Naive thymus-derived CD4-positive, alpha-beta T cell (primary cell): ENCODE measurements around the gene TMA7B. TPM values are rescaled to one million over a fixed set of nuclear protein-coding genes. Genes with fewer than 3 reads are reported as not detected.

ENCODE experiments used
- ATAC-seq: fragments of 150-1000 bp; cut with Tn5 transposase; 2 replicates; pipeline ENCODE4 v1.10.0; 2021; ENCODE audit warnings: mild to moderate bottlenecking, moderate library complexity
- CTCF ChIA-PET: fragments of 350-600 bp; sonication (Branson Sonifier 250); formaldehyde crosslinking; loops from one replicate; lab custom pipeline; 2021; ENCODE audit warnings: antibody characterized with exemption; lab: Charles Lee
- POLR2A ChIA-PET: fragments of 350-600 bp; sonication (Branson Sonifier 250); formaldehyde crosslinking; loops from one replicate; lab custom pipeline; 2021; ENCODE audit warnings: antibody characterized with exemption, inconsistent platforms; lab: Charles Lee
- DNase-seq, 9 donors: peaks; one replicate each; pipeline versions ENCODE4 v3.0.0 to v3.0.0-alpha.2; 2020 to 2022; ENCODE audit warnings: mixed read lengths in 1 of 9
- H3K27ac ChIP-seq: one replicate; pipeline ENCODE4 v1.7.0; 2013; ENCODE audit warnings: mild to moderate bottlenecking, low read depth, low read length, moderate library complexity
- H3K27me3 ChIP-seq, 2 donors: one replicate each; pipeline ENCODE4 v1.7.0; 2013; ENCODE audit warnings: low read length in 2 of 2, mild to moderate bottlenecking in 2 of 2, moderate library complexity in 2 of 2; ENCODE audit not compliant: control insufficient read depth in 2 of 2, insufficient read depth in 2 of 2
- H3K36me3 ChIP-seq, 3 experiments: 1 replicate in 2 of 3; 2 replicates in 1 of 3; pipeline ENCODE4 v1.7.0; 2013; ENCODE audit warnings: low read length in 3 of 3, mild to moderate bottlenecking in 3 of 3, moderate library complexity in 1 of 3; ENCODE audit not compliant: insufficient read depth in 3 of 3, control insufficient read depth in 2 of 3
- H3K4me1 ChIP-seq, 2 donors: one replicate each; pipeline ENCODE4 v1.7.0; 2013; ENCODE audit warnings: low read length in 2 of 2, mild to moderate bottlenecking in 2 of 2, moderate library complexity in 1 of 2; ENCODE audit not compliant: control insufficient read depth in 2 of 2, insufficient read depth in 2 of 2
- H3K4me3 ChIP-seq: 2 replicates; pipeline ENCODE4 v1.7.0; 2013; ENCODE audit warnings: mild to moderate bottlenecking, low read length
- H3K9me3 ChIP-seq, 3 experiments: 1 replicate in 2 of 3; 2 replicates in 1 of 3; pipeline ENCODE4 v1.7.0; 2013; ENCODE audit warnings: low read length in 3 of 3; ENCODE audit not compliant: control insufficient read depth in 2 of 3
- H3K27ac Mint-ChIP-seq, 9 donors: one replicate each; pipeline ENCODE4 v1.8.0; 2020 to 2022; ENCODE audit warnings: mixed read lengths in 9 of 9, mild to moderate bottlenecking in 8 of 9, moderate library complexity in 5 of 9, inconsistent platforms in 2 of 9
- H3K27me3 Mint-ChIP-seq, 5 donors: one replicate each; pipeline ENCODE4 v1.8.0; 2021 to 2022; ENCODE audit warnings: mixed read lengths in 5 of 5, mild to moderate bottlenecking in 1 of 5
- H3K36me3 Mint-ChIP-seq, 5 donors: one replicate each; pipeline ENCODE4 v1.8.0; 2020 to 2022; ENCODE audit warnings: mixed read lengths in 5 of 5, mild to moderate bottlenecking in 3 of 5, inconsistent platforms in 1 of 5
- H3K4me1 Mint-ChIP-seq, 7 donors: one replicate each; pipeline ENCODE4 v1.8.0; 2020 to 2022; ENCODE audit warnings: mixed read lengths in 7 of 7, mild to moderate bottlenecking in 3 of 7, inconsistent platforms in 1 of 7
- H3K4me3 Mint-ChIP-seq, 10 donors: one replicate each; pipeline ENCODE4 v1.8.0; 2020 to 2022; ENCODE audit warnings: mild to moderate bottlenecking in 10 of 10, mixed read lengths in 10 of 10, moderate library complexity in 6 of 10, inconsistent platforms in 2 of 10
- H3K9me3 Mint-ChIP-seq, 11 donors: one replicate each; pipeline ENCODE4 v1.8.0; 2020 to 2022; ENCODE audit warnings: mixed read lengths in 11 of 11, mild to moderate bottlenecking in 4 of 11, inconsistent platforms in 1 of 11, moderate library complexity in 1 of 11
- intact Hi-C, 2 donors: fragments of 100-400 bp; cut with micrococcal nuclease; formaldehyde crosslinking; loops; one replicate each; pipeline ENCODE4 v1.15.1; 2023
- polyA plus RNA-seq, 2 donors: library from polyadenylated mRNA; unstranded; fragments of 300-500 nt; fragmentation: Illumina TruSeq; gene quantifications; one replicate each; pipeline ENCODE4 v1.2.3, GENCODE V29; 2021
- total RNA-seq, 6 experiments: library from RNA in 5 of 6; stranded (reverse) in 5 of 6; gene quantifications; 1 replicate in 5 of 6; 2 replicates in 1 of 6; pipeline ENCODE4 v1.2.3 and lab custom pipeline; 2021 to 2026

Gene TMA7B
- total and polyA plus RNA-seq, 7 experiments from 2014 or later, result 2.6 to 12.8 (median 9.2) TPM

DNA sequence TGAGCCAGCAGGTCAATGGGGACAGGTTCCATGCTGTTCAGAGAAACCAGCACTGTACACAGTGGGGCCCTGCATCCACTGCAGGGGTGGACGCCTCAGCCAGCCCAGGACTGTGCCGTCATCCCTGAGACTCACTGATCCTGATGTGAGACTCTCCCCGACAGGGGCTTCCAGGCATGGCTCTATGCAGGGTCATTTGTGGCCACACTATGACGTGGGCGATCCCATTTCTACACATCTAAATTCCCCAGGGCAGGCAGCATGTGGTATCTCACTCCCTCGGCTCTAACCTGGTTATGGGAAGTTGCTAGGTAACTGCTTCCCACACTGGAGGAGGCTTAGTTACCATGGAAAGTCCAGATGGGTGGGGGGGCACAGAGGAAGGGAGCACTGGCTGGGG is 20.4 kb downstream of the TMA7B start:
- H3K27ac ChIP-seq, result peak overlapping the region; percentile 45
- peaks cover 12 to 53% (median 34%) of the 10 kb centered on the region in 7 donors for H3K4me1 Mint-ChIP-seq

DNA sequence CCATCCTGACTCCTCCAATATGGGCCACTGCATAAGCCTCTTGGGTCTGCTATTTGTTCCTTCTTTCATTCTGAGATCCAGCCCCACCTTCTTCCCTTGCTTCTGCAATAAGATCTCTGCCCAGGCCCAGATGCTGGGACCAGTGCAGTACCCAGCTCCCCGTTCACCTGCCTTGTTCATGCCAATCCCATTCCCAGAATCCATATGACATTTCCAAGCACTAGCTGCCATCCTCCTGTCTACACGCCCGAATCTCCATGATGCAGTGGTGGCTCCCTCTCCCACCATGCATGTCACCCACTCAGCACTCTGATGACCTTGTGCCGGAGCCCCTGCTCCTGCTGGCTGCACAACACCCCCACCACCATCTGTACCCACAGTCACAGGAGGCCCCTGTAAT is 23.1 kb downstream of the TMA7B start:
- ChIA-PET CTCF (no interaction called here), POLR2A (interaction anchor here (0.6 to 2.1 kb wide), 6 partner anchors 10 to 1492 kb away, joined by 3 to 7 read pairs (median 4); no protein-coding TSS in a partner anchor)
- H3K27me3 ChIP-seq, result no peaks in the 10 kb centered on the region
- no peak overlapping the region for H3K27ac ChIP-seq
- peaks cover 0 to 23% of the 10 kb centered on the region in 2 donors for H3K4me1 ChIP-seq
- H3K9me3 ChIP-seq, result no peaks in the 10 kb centered on the region
- peaks cover 0 to 16% (median 0%) of the 10 kb centered on the region in 11 donors for H3K9me3 Mint-ChIP-seq
- H3K36me3 ChIP-seq, result no peaks in the 10 kb centered on the region
- peaks cover 0 to 2% (median 0%) of the 10 kb centered on the region in 5 donors for H3K27me3 Mint-ChIP-seq
- intact Hi-C loops, result no loop called here
- H3K4me3 ChIP-seq, result no peak overlapping the region
- H3K4me1 Mint-ChIP-seq, result peaks cover 17 to 63% (median 39%) of the 10 kb centered on the region in 7 donors
- ATAC-seq, result no peak
- H3K36me3 Mint-ChIP-seq, result peaks cover 0 to 8% (median 0%) of the 10 kb centered on the region in 5 donors
- DNase-seq, result no peak
- peak overlapping the region in 5 of 10 donors; percentile 9 to 58 (median 33) for H3K4me3 Mint-ChIP-seq
- H3K27ac Mint-ChIP-seq, result peak overlapping the region in 7 of 9 donors; percentile 14 to 86 (median 67)

More for the DNA sequence above, 20.4 kb downstream of the TMA7B start:
- H3K4me1 ChIP-seq, result peaks cover 0 to 19% of the 10 kb centered on the region in 2 donors
- Mint-ChIP-seq H3K4me3 (peak overlapping the region in 4 of 10 donors; percentile 23 to 60 (median 43)), H3K9me3 (peaks cover 0 to 10% (median 0%) of the 10 kb centered on the region in 11 donors), H3K36me3 (peaks cover 0 to 27% (median 7%) of the 10 kb centered on the region in 5 donors), H3K27ac (peak overlapping the region in 8 of 9 donors; percentile 75 to 94 (median 86)), H3K27me3 (peaks cover 0 to 2% (median 0%) of the 10 kb centered on the region in 5 donors)
- ChIA-PET CTCF (no interaction called here), POLR2A (interaction anchor here (1.0 to 1.1 kb wide), 2 partner anchors 11 to 224 kb away, joined by 3 read pairs; no protein-coding TSS in a partner anchor)
- no peak overlapping the region for H3K4me3 ChIP-seq
- DNase-seq (no peak), ATAC-seq (no peak)
- peaks cover 0 to 3% (median 0%) of the 10 kb centered on the region in 3 experiments for H3K36me3 ChIP-seq
- no peaks in the 10 kb centered on the region for H3K27me3 ChIP-seq
- no peaks in the 10 kb centered on the region for H3K9me3 ChIP-seq
- intact Hi-C loops, result no loop called here

DNA sequence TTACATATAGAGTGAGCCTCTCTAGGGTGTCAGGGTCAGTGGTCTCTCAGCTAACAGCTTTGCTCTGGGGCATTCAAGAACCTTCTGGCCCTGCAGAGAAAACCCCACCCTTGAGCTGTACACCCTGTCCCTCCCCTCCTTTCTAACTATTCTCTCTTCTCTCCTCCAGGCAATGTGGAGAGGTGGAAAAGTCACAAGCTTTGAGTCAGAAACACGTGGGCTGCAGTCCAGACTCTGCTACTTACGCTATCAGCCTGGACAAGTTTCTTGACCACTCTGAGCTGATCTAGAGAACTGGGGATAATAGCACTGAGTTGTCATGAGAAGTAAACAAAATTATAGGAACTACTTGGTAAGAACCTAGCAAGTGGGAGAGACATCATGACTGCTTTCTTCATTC is 23.8 kb downstream of the TMA7B start:
- H3K27ac Mint-ChIP-seq, result peak overlapping the region in 7 of 9 donors; percentile 14 to 86 (median 69)
- no peak for ATAC-seq

DNA sequence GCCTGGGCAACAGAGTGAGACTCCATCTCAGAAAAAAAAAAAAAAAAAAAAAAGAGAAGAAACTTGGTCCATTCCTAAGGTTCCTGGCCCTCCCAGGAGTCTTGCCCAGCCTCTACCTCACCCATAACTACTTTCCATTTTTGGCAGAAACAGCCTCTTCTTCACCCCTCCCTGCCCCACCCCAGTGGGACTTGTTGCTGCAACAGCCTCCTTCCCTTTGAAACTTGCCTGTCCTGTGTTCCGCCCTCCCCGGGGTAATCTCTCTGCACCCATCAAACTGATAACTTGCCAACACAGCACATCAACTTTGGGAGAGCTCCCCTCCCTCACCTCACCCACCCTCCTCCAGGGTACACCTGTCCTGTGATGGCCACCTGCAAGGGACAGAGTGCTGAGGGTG is 24.5 kb downstream of the TMA7B start:
- H3K27ac ChIP-seq, result no peak overlapping the region
- CTCF ChIA-PET, result interaction anchor here (0.6 kb wide), 1 partner anchor 73 kb away, joined by 3 read pairs; no protein-coding TSS in a partner anchor
- Mint-ChIP-seq H3K36me3 (peaks cover 0 to 4% (median 0%) of the 10 kb centered on the region in 5 donors), H3K9me3 (peaks cover 0 to 23% (median 0%) of the 10 kb centered on the region in 11 donors), H3K4me3 (peak overlapping the region in 1 of 10 donors; percentile 21), H3K4me1 (peaks cover 16 to 51% (median 29%) of the 10 kb centered on the region in 7 donors), H3K27ac (peak overlapping the region in 4 of 9 donors; percentile 34 to 40 (median 37)), H3K27me3 (peaks cover 0 to 10% (median 0%) of the 10 kb centered on the region in 5 donors)
- H3K4me3 ChIP-seq, result no peak overlapping the region
- H3K4me1 ChIP-seq, result peaks cover 0 to 23% of the 10 kb centered on the region in 2 donors
- no peaks in the 10 kb centered on the region for H3K27me3 ChIP-seq
- H3K9me3 ChIP-seq, result no peaks in the 10 kb centered on the region
- DNase-seq (no peak), ATAC-seq (no peak)
- intact Hi-C loops, result no loop called here
- no peaks in the 10 kb centered on the region for H3K36me3 ChIP-seq
- POLR2A ChIA-PET, result interaction anchor here (1.0 to 2.1 kb wide), 3 partner anchors 9 to 18 kb away, joined by 3 to 7 read pairs (median 4); no protein-coding TSS in a partner anchor

More for the DNA sequence above, 23.8 kb downstream of the TMA7B start:
- Mint-ChIP-seq H3K9me3 (peaks cover 0 to 17% (median 0%) of the 10 kb centered on the region in 11 donors), H3K4me1 (peaks cover 20 to 59% (median 36%) of the 10 kb centered on the region in 7 donors), H3K27me3 (peaks cover 0 to 6% (median 0%) of the 10 kb centered on the region in 5 donors), H3K36me3 (peaks cover 0 to 6% (median 0%) of the 10 kb centered on the region in 5 donors), H3K4me3 (peak overlapping the region in 2 of 10 donors; percentile 18 to 21)
- CTCF ChIA-PET, result no interaction called here
- no peak overlapping the region for H3K4me3 ChIP-seq
- H3K27ac ChIP-seq, result no peak overlapping the region
- POLR2A ChIA-PET, result interaction anchor here (0.6 to 2.1 kb wide), 5 partner anchors 10 to 63 kb away, joined by 3 to 7 read pairs (median 3); no protein-coding TSS in a partner anchor
- no peaks in the 10 kb centered on the region for H3K36me3 ChIP-seq
- no peaks in the 10 kb centered on the region for H3K9me3 ChIP-seq
- H3K4me1 ChIP-seq, result peaks cover 0 to 23% of the 10 kb centered on the region in 2 donors
- intact Hi-C loops, result no loop called here
- no peak for DNase-seq
- no peaks in the 10 kb centered on the region for H3K27me3 ChIP-seq

DNA sequence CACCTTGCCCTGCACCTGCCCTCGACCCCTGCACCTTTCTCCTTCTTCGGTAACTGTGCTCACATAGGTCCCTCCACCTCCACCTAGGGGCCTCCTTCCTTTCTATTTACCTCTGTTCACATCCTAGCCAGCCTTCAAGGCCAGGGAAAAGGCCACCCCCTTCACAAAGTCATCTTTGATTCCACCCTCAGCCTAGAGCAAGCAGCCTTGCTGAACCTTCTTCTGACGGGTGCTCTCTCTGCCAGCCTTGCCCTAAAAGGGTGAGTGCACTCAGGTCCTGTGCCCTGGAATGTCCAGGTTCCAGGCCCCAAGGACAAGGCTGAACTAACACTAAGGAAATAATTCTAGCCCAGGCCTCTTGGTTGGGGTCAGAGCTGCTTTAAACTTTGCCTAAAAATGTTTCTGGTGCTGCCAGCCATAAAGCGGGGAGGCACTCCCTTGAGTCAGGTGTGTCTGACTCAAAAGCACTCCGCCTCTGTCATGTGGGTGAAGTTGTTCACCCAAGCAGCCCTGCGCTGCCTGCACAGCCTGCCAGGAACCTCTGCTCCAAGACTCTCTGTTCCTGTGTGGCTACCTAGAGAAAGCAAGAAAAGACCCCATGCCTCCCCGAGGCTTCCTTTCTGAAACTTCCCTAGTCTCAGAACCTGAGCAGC is 25.3 kb downstream of the TMA7B start:
- Histone ChIP-seq H3K27ac (no peak overlapping the region), H3K27me3 (no peaks in the 10 kb centered on the region), H3K4me3 (no peak overlapping the region), H3K36me3 (no peaks in the 10 kb centered on the region), H3K9me3 (no peaks in the 10 kb centered on the region), H3K4me1 (peaks cover 0 to 16% of the 10 kb centered on the region in 2 donors)
- H3K36me3 Mint-ChIP-seq, result peaks cover 0 to 4% (median 0%) of the 10 kb centered on the region in 5 donors
- POLR2A ChIA-PET, result interaction anchor here (0.6 to 1.0 kb wide), 2 partner anchors 13 to 513 kb away, joined by 3 read pairs; no protein-coding TSS in a partner anchor
- H3K27ac Mint-ChIP-seq, result peak overlapping the region in 8 of 9 donors; percentile 32 to 92 (median 43)
- peak; percentile 63 for ATAC-seq
- H3K4me1 Mint-ChIP-seq, result peaks cover 10 to 44% (median 21%) of the 10 kb centered on the region in 7 donors
- CTCF ChIA-PET, result no interaction called here
- H3K9me3 Mint-ChIP-seq, result peaks cover 0 to 22% (median 0%) of the 10 kb centered on the region in 11 donors
- peaks cover 0 to 11% (median 0%) of the 10 kb centered on the region in 5 donors for H3K27me3 Mint-ChIP-seq
- H3K4me3 Mint-ChIP-seq, result peak overlapping the region in 6 of 10 donors; percentile 22 to 52 (median 32)
- intact Hi-C loops, result no loop called here
- DNase-seq, result peak in 3 of 9 donors; percentile 19 to 41 (median 38)

DNA sequence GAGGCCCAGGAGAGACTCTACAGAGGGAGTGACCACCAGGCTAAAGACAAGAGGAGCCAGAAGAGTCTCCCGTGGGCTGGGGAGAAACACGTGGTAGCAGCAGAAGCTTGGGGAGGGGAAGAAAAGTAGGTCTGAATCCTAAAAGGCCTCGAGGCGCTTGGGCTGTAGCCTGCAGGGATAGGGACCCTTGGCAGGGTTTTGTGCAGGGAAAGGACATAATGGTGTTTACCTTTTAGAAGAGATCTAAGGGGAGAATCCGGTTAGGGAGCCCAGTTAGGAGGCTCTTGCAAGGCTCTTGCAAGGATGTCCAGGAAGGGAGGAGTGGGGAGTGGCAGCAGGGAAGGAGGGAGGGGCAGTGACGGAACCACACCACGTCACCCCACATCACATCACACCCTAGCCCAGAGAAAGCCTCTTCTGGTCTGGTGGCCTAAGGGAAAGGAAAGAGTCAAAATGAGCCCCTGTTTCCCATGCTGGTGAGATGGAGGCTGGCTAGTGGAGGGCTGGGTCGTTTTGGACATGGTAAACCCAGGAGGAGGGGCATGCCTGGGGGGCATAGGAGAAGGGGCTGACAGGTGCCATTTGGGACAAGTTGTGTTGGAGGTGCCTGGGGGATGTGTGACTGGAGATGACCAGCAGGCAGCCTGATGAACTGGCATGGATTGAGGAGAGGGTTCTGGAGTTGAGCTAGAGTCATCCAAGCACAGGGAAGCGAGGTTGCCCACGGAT is 28.4 kb downstream of the TMA7B start:
- H3K4me1 Mint-ChIP-seq, result peaks cover 10 to 27% (median 19%) of the 10 kb centered on the region in 7 donors
- ChIA-PET POLR2A (no interaction called here), CTCF (no interaction called here)
- H3K27me3 ChIP-seq, result no peaks in the 10 kb centered on the region
- no peak for DNase-seq
- peaks cover 0 to 17% (median 0%) of the 10 kb centered on the region in 11 donors for H3K9me3 Mint-ChIP-seq
- H3K27me3 Mint-ChIP-seq, result peaks cover 0 to 35% (median 0%) of the 10 kb centered on the region in 5 donors
- no peaks in the 10 kb centered on the region for H3K9me3 ChIP-seq
- H3K27ac Mint-ChIP-seq, result peak overlapping the region in 5 of 9 donors; percentile 44 to 80 (median 74)
- peaks cover 0 to 10% of the 10 kb centered on the region in 2 donors for H3K4me1 ChIP-seq
- peaks cover 0 to 4% (median 0%) of the 10 kb centered on the region in 5 donors for H3K36me3 Mint-ChIP-seq
- intact Hi-C loops, result no loop called here
- no peaks in the 10 kb centered on the region for H3K36me3 ChIP-seq
- ATAC-seq, result no peak
- no peak overlapping the region for H3K27ac ChIP-seq
- H3K4me3 ChIP-seq, result no peak overlapping the region
- peak overlapping the region in 5 of 10 donors; percentile 22 to 66 (median 53) for H3K4me3 Mint-ChIP-seq
